ENCODE results near the gene FFAR2.

The FFAR2 gene

GRCh38 chr19:35442091-35442490 lies 6.0 kb upstream of the FFAR2 start:
- no peak for TF ChIP-seq EGR1 (IDR thresholded peaks at IDR 0.05)
- no peak for TF ChIP-seq ZBTB7A (IDR thresholded peaks at IDR 0.05; ENCODE audit: low read depth)
- TF ChIP-seq, protein P1, sequence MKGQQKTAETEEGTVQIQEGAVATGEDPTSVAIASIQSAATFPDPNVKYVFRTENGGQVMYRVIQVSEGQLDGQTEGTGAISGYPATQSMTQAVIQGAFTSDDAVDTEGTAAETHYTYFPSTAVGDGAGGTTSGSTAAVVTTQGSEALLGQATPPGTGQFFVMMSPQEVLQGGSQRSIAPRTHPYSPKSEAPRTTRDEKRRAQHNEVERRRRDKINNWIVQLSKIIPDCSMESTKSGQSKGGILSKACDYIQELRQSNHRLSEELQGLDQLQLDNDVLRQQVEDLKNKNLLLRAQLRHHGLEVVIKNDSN (IDR thresholded peaks at IDR 0.05), result no peak
- no peak for TF ChIP-seq CREB1 (IDR thresholded peaks at IDR 0.05; ENCODE audit: low read depth)
- TF ChIP-seq FOXM1 (IDR thresholded peaks at IDR 0.05; ENCODE audit: borderline replicate concordance, low read depth), result no peak

GRCh38 chr19:35444735-35445134 lies 3.3 kb upstream of the FFAR2 start:
- TF ChIP-seq YY1 (IDR thresholded peaks at IDR 0.05; ENCODE audit: low read depth) (no peak), TEAD4 (IDR thresholded peaks at IDR 0.05) (no peak), ZBTB7A (IDR thresholded peaks at IDR 0.05; ENCODE audit: low read depth) (no peak), CEBPB (IDR thresholded peaks at IDR 0.05) (no peak)

GRCh38 chr19:35445826-35446593 lies 2.0 kb upstream of the FFAR2 start:
- TF ChIP-seq MAX (IDR thresholded peaks at IDR 0.05), result no peak
- TF ChIP-seq FOXM1 (IDR thresholded peaks at IDR 0.05; ENCODE audit: borderline replicate concordance, low read depth), result no peak
- no peak for TF ChIP-seq TAF1 (IDR thresholded peaks at IDR 0.05; ENCODE audit: low read depth)
- no peak for TF ChIP-seq RAD21 (IDR thresholded peaks at IDR 0.05; ENCODE audit: low read depth)
- no peak for TF ChIP-seq TCF12 (IDR thresholded peaks at IDR 0.05; ENCODE audit: low read depth)

DNA sequence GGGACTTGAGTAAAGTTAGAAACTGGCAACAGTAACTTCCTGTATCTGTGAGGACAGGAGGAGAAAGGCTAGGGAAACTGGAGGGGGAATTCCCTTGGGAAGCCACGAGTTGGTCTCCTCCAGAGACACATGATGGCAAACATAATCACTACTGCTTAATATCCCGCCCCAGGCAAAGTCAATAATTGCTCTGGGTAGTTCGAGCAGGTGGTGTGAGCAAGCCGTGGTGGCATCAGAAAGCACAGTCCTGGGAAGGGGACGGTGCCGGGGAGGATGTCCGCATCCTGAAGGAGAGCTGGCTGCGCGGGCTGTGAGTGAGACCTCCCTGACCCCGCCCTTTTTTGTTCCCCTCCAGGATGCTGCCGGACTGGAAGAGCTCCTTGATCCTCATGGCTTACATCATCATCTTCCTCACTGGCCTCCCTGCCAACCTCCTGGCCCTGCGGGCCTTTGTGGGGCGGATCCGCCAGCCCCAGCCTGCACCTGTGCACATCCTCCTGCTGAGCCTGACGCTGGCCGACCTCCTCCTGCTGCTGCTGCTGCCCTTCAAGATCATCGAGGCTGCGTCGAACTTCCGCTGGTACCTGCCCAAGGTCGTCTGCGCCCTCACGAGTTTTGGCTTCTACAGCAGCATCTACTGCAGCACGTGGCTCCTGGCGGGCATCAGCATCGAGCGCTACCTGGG lies 1.4 kb downstream of the FFAR2 start:
- TF ChIP-seq TEAD4 (IDR thresholded peaks at IDR 0.05), result no peak
- no peak for TF ChIP-seq EGR1 (IDR thresholded peaks at IDR 0.05)

GRCh38 chr19:35451338-35452096 lies 3.5 kb downstream of the FFAR2 start:
- TF ChIP-seq EP300 (IDR thresholded peaks at IDR 0.05; ENCODE audit: borderline replicate concordance) (no peak), EGR1 (IDR thresholded peaks at IDR 0.05) (no peak), TAF1 (IDR thresholded peaks at IDR 0.05; ENCODE audit: low read depth) (no peak), FOXM1 (IDR thresholded peaks at IDR 0.05; ENCODE audit: borderline replicate concordance, low read depth) (no peak), TEAD4 (IDR thresholded peaks at IDR 0.05) (no peak), CREB1 (IDR thresholded peaks at IDR 0.05; ENCODE audit: low read depth) (no peak), ZBTB7A (IDR thresholded peaks at IDR 0.05; ENCODE audit: low read depth) (no peak), TCF12 (IDR thresholded peaks at IDR 0.05; ENCODE audit: low read depth) (no peak), CEBPB (IDR thresholded peaks at IDR 0.05) (no peak), NFIC (IDR thresholded peaks at IDR 0.05) (no peak), RAD21 (IDR thresholded peaks at IDR 0.05; ENCODE audit: low read depth) (no peak), MAX (IDR thresholded peaks at IDR 0.05) (no peak), YY1 (IDR thresholded peaks at IDR 0.05; ENCODE audit: low read depth) (no peak)
- TF ChIP-seq, protein P1 (IDR thresholded peaks at IDR 0.05), result no peak
- TF ChIP-seq, protein P2, sequence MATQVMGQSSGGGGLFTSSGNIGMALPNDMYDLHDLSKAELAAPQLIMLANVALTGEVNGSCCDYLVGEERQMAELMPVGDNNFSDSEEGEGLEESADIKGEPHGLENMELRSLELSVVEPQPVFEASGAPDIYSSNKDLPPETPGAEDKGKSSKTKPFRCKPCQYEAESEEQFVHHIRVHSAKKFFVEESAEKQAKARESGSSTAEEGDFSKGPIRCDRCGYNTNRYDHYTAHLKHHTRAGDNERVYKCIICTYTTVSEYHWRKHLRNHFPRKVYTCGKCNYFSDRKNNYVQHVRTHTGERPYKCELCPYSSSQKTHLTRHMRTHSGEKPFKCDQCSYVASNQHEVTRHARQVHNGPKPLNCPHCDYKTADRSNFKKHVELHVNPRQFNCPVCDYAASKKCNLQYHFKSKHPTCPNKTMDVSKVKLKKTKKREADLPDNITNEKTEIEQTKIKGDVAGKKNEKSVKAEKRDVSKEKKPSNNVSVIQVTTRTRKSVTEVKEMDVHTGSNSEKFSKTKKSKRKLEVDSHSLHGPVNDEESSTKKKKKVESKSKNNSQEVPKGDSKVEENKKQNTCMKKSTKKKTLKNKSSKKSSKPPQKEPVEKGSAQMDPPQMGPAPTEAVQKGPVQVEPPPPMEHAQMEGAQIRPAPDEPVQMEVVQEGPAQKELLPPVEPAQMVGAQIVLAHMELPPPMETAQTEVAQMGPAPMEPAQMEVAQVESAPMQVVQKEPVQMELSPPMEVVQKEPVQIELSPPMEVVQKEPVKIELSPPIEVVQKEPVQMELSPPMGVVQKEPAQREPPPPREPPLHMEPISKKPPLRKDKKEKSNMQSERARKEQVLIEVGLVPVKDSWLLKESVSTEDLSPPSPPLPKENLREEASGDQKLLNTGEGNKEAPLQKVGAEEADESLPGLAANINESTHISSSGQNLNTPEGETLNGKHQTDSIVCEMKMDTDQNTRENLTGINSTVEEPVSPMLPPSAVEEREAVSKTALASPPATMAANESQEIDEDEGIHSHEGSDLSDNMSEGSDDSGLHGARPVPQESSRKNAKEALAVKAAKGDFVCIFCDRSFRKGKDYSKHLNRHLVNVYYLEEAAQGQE (IDR thresholded peaks at IDR 0.05; ENCODE audit: low read depth), result no peak

- TF ChIP-seq EGR1 (IDR thresholded peaks at IDR 0.05) (no peak), FOXM1 (IDR thresholded peaks at IDR 0.05; ENCODE audit: borderline replicate concordance, low read depth) (no peak), TAF1 (IDR thresholded peaks at IDR 0.05; ENCODE audit: low read depth) (no peak), CREB1 (IDR thresholded peaks at IDR 0.05; ENCODE audit: low read depth) (no peak), MAX (IDR thresholded peaks at IDR 0.05) (no peak), TEAD4 (IDR thresholded peaks at IDR 0.05) (no peak), YY1 (IDR thresholded peaks at IDR 0.05; ENCODE audit: low read depth) (no peak), RAD21 (IDR thresholded peaks at IDR 0.05; ENCODE audit: low read depth) (no peak), TCF12 (IDR thresholded peaks at IDR 0.05; ENCODE audit: low read depth) (no peak), EP300 (IDR thresholded peaks at IDR 0.05; ENCODE audit: borderline replicate concordance) (no peak), CEBPB (IDR thresholded peaks at IDR 0.05) (no peak), NFIC (IDR thresholded peaks at IDR 0.05) (no peak), ZBTB7A (IDR thresholded peaks at IDR 0.05; ENCODE audit: low read depth) (no peak)
- TF ChIP-seq, protein P2 (IDR thresholded peaks at IDR 0.05; ENCODE audit: low read depth), result no peak
- TF ChIP-seq, protein P1 (IDR thresholded peaks at IDR 0.05), result no peak
Observed at GRCh38 chr19:35454663-35455062, 6.6 kb downstream of the FFAR2 start.
